GM21526 (cell line): ENCODE results near the gene HGD.
"Not testable (repeated sequence)": the region's sequence is repeated elsewhere in the genome, so short reads cannot be mapped to it uniquely, and the experiment has no call there.

Experiments
- ATAC-seq: cut with Tn5 transposase; IDR thresholded peaks from one replicate; pipeline ENCODE4 v1.9.1; 2021; ENCODE audit warnings: moderate library complexity; ENCODE audit not compliant: unreplicated experiment, low FRiP score

The HGD gene

GRCh38 chr3:120680193-120680894, 1.7 kb downstream of the HGD start:
- ATAC-seq = no peak

- peak; percentile 44 for ATAC-seq
Measured at GRCh38 chr3:120678984-120679383, 3.1 kb downstream of the HGD start.

- no peak for ATAC-seq
Measured at GRCh38 chr3:120678331-120678947, 3.6 kb downstream of the HGD start.

GRCh38 chr3:120677193-120677592, 4.8 kb downstream of the HGD start:
- ATAC-seq = not testable (repeated sequence)

- no peak for ATAC-seq
Measured at GRCh38 chr3:120673116-120673515, 8.9 kb downstream of the HGD start.

DNA sequence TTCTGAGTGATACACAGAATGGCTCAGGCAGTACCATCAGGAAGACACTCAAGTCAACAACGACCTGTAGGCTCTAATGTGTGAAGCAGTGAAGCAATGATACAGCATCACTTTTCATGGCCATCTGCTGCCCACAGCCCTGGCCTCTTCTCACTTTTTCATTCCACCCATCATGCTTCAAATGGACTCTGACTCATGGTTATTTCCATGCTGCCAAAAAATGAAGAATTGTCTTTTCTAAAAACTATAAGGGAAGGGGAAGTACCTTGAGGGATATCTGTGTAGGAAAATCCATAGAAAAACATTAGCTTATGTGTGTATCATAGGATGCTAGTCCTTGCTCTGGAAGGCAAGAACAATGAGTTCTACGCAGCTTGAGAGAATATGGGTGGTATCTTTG, 11.5 kb downstream of the HGD start:
- no peak for ATAC-seq

DNA sequence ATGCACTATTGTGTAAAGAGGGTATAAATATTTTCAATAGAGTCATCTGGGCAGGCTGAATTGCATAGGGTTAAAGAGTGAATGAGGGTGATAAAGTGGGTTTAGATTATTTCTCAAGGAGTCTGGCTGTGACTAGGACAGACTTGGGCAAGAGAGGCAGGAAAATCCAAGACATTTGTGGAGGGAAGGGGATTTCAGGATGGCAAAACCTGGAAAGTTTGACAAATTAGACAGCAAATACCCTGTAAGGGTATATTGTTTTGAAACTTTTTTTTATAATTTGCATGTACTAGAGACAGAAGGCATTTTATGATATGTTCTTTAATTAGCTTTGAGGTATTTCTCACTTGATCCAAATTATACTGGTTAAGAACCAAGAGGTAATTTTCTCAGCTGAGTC, 17.1 kb downstream of the HGD start:
- no peak for ATAC-seq

GRCh38 chr3:120661945-120662344, 20.1 kb downstream of the HGD start:
- ATAC-seq = no peak

DNA sequence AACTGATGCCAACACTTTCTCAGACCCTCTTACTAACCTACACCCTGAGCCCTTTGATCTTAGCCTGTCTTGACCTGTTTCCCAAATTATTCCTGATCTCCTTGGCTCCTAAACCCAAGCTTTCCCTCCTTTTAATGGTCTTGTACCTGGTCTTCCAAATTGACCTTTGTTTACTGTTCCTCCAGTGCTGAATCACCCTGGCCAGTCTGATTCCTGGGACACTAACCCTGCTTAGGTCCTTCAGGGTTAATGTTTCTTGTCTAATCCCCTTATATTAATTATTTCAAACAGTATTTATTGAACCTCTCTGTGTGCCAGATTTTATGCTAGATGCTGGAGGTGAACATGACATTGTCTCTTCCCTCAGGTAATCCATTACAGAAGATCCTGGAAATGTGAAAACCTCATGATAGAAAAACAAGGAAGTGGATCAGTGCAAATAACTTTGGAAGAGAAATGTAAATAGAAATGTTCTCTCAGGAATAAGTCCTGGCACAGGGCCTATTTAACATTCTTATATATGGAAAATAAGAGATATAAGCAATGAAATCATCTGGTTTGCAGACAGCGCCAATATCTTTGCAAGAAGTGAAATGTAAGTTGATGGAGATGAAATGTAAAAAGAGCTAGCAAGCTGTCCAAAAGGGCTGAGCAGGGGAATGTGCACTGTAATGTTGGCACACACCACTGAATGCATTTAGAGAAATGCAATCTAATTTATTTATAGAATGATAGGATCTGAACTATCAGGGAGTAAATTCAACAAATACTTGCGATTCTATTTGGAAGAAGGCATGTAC, 20.7 kb downstream of the HGD start:
- no peak for ATAC-seq

GRCh38 chr3:120659834-120660233, 22.2 kb downstream of the HGD start:
- ATAC-seq = no peak

- ATAC-seq = no peak
Measured at GRCh38 chr3:120659285-120659684, 22.8 kb downstream of the HGD start.

DNA sequence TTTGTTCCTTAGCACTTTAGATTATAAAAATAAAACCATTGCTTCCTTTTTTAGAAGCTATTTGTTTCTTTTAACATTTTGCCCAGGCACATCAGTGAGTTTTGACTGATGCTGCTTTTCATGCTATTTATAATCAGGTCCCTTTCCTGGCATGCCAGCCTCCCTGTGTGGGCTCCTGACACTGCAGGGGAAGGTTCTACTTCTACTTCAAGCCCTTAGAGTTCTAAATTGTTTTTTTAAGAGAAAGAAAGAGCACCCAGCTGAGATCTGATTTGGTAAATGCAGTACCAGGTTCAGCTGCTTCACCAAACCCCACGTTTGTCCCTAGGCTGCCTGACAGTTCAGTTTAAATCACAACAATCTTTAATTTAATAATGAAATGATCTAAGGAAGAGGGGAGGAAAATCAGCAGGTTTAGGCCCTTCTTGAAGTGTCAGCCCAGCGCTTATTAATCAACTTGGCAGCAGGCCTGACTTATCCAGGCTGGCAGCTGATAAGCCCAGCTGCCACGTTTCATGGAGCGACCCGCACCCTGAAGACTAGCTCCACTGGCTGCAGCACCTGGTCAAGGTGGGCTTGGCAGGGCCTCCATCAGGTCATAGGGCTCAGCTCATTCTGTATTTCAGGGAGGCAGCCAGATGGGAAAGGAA, 29.0 kb downstream of the HGD start:
- no peak for ATAC-seq

- ATAC-seq = no peak
Measured at GRCh38 chr3:120652281-120652680, 29.8 kb downstream of the HGD start.

DNA sequence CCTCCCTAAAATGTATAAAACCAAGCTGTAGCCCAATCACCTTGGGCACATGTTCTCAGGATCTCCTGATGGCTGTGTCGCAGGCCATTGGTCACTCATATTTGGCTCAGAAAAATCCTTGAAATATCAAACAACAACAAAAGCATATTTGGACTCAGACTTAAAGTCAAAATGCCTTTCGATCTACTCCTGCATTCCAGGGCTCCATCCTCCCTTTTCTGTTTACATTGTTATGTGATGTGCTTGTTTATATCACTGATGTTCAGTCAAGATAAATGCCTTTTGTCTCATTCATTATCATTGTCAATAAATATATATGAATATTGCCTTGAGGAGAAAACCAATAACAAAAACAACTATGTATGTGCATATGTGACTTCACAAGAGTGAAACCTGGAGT, 31.7 kb downstream of the HGD start:
- ATAC-seq = no peak

DNA sequence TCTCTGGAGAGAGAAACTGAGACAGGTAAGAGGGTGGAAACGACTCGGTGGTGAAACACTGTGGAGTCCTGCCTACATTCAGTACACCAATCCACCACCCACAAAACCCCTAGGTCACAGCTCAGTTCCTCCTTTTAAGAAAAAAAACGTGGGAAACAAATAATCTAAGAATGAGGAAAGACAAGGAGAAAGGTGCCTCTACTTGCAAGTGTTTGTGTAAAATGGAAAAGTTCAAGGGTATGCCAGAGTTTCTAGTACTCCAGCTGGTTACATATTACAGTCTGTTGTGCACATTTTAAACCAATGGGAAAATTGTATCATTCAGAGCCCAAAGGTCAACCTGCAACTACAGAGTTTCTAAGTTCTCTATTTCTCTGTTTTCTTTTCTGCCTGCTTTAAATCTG, 32.2 kb downstream of the HGD start:
- ATAC-seq = no peak

DNA sequence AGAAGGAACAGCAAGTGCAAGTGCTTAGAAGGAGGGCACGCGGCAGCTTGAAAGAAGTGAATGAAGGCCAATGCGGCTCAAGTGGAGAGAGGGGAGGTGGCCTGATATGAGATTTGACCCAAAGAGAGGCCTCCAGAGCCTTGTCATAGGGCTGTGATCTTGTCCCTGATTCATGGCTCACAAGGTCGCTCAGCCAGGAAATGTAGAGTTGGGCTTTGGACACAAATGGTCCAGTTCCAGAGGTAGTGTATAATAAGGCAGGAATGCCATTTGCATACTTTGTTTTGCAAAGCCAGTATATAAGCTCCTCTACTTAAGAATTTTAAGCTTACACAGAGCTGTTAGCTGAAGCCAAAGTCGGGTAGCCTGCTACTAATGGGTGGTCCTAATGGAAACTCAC, 33.7 kb downstream of the HGD start:
- ATAC-seq = no peak

DNA sequence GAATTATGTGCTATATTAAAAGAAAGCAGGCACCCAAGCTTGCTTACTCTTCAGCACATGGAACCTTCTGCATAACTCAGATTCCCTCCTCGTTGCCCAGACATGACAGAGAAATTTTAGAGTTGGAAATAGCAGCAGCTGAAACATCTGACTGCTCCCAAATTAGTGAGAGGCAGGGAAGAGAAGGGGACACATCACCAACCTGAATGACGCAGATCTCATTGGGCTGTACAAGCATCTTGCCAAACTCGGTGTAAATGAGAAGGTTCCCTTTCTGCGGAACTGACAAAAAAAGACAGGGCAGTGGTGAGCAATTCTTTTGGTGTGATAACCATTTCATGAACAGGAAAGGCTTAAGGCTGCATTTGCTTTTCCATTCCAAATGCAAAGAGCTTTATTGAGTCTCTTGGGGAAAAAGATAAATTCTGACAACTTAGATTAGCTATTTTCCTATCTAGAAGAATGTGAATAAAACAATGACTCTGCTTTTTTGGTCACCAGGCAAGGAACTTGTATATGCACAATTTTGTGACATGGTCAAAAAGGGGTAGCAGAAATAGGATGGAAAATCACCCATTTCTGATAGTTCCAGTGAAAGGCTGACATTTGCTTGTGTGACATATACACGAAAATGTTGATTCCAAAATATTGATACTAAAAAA, 35.1 kb downstream of the HGD start:
- no peak for ATAC-seq

- ATAC-seq = no peak
Measured at GRCh38 chr3:120645083-120645845, 36.8 kb downstream of the HGD start.

DNA sequence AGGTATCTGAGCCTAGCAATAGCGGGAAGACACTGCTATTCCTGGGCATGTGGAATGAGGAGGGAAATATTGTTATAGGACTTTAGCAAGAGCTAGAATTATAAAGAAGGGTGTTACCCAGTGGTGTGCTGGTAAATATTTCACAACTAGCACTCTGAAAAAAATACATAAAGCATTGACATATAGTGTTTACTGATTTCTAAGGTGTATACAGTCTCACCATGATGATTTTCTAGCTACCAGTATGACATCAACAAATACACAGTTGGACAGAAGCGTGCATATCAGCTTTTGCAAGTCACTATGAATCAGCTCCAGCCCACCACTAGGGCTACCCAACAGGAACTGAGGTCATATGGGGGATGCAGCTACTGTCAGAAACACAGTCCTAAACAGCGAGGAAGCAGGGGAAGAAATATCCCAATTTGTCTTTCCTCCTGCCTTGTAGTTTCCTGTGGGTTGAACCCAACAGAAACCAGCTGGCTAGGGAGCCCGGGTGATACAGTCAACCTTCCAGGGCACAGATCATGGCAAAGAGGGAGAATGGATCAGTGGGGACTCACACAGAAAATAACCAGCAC, 39.6 kb downstream of the HGD start:
- ATAC-seq = no peak
